H1 (cell line): ENCODE measurements around the gene NKD2. TPM values are rescaled to one million over a fixed set of nuclear protein-coding genes. Genes with fewer than 3 reads are reported as not detected.

Experiments
- CTCF ChIA-PET: fragments of 300-600 bp; sonication (Branson Sonifier 250); formaldehyde crosslinking; loops from one replicate; lab custom pipeline; 2021; ENCODE audit not compliant: partially characterized antibody; lab: Charles Lee
- POLR2A ChIA-PET: fragments of 300-600 bp; sonication (Branson Sonifier 250); formaldehyde crosslinking; loops from one replicate; lab custom pipeline; 2021; ENCODE audit warnings: inconsistent platforms; ENCODE audit not compliant: partially characterized antibody; lab: Charles Lee
- DNase-seq, 2 experiments: peaks; one replicate each; pipeline versions ENCODE4 v3.0.0 to v3.0.0-alpha.2; 2010 to 2022; ENCODE audit warnings: low spot score in 2 of 2, low read depth in 1 of 2, mixed read lengths in 1 of 2
- FAIRE-seq: peaks from 2 replicates; lab custom pipeline; 2011; peaks lifted over from hg19 to GRCh38; lab: Jason Lieb, UNC
- H2AFZ ChIP-seq: 2 replicates; pipeline ENCODE4 v1.8.1; 2012; ENCODE audit warnings: low read length, inconsistent platforms
- H2AK5ac ChIP-seq: 2 replicates; pipeline ENCODE4 v1.6.1; 2013; ENCODE audit warnings: low read depth, low read length
- H2BK120ac ChIP-seq: replicated peaks from 2 replicates; pipeline ENCODE3; 2013; ENCODE audit warnings: low read depth, low read length, inconsistent platforms
- H2BK12ac ChIP-seq: 2 replicates; pipeline ENCODE4 v1.6.1; 2013; ENCODE audit warnings: low read depth, low read length
- H2BK15ac ChIP-seq: 2 replicates; pipeline ENCODE4 v1.6.1; 2013; ENCODE audit warnings: low read length
- H2BK20ac ChIP-seq: 2 replicates; pipeline ENCODE4 v1.6.1; 2013; ENCODE audit warnings: low read length
- H2BK5ac ChIP-seq: 2 replicates; pipeline ENCODE4 v1.6.1; 2013; ENCODE audit warnings: low read depth, low read length
- H3K14ac ChIP-seq: 2 replicates; pipeline ENCODE4 v1.6.1; 2013; ENCODE audit warnings: inconsistent platforms; ENCODE audit not compliant: insufficient read length
- H3K18ac ChIP-seq: 2 replicates; pipeline ENCODE4 v1.6.1; 2013; ENCODE audit warnings: low read length; ENCODE audit errors: extremely low read depth
- H3K23ac ChIP-seq: 2 replicates; pipeline ENCODE4 v1.6.1; 2013; ENCODE audit warnings: inconsistent platforms; ENCODE audit not compliant: insufficient read length
- H3K23me2 ChIP-seq: 2 replicates; pipeline ENCODE4 v1.6.1; 2013; ENCODE audit warnings: low read depth, low read length
- H3K27ac ChIP-seq: 2 replicates; pipeline ENCODE4 v1.6.1; 2011; ENCODE audit warnings: low read depth, low read length, inconsistent platforms
- H3K27me3 ChIP-seq, 4 experiments: replicated peaks in 1 of 4; 1 replicate in 1 of 4; 2 replicates in 3 of 4; pipeline versions ENCODE4 v1.6.1 to v1.8.1; 2011 to 2013; ENCODE audit warnings: low read length in 3 of 4, mild to moderate bottlenecking in 3 of 4, inconsistent platforms in 2 of 4, mixed read lengths in 2 of 4, moderate library complexity in 1 of 4; ENCODE audit not compliant: control insufficient read depth in 3 of 4, insufficient read depth in 3 of 4; ENCODE audit errors: extremely low read depth in 1 of 4
- H3K36me3 ChIP-seq, 4 experiments: 2 replicates each; pipeline versions ENCODE4 v1.6.1 to v1.8.1; 2011 to 2013; ENCODE audit warnings: mild to moderate bottlenecking in 4 of 4, low read length in 3 of 4, moderate library complexity in 2 of 4, control low read depth in 1 of 4, inconsistent platforms in 1 of 4; ENCODE audit not compliant: insufficient read depth in 4 of 4, control insufficient read depth in 2 of 4
- H3K4ac ChIP-seq: replicated peaks from 2 replicates; pipeline ENCODE3; 2013; ENCODE audit warnings: low read length, low read depth, mixed read lengths, inconsistent platforms; ENCODE audit not compliant: insufficient read length
- H3K4me1 ChIP-seq, 4 experiments: replicated peaks in 1 of 4; 1 replicate in 1 of 4; 2 replicates in 3 of 4; pipeline versions ENCODE4 v1.6.1 to v1.8.1; 2011 to 2013; ENCODE audit warnings: low read length in 3 of 4, inconsistent platforms in 2 of 4, mixed read lengths in 1 of 4; ENCODE audit not compliant: insufficient read depth in 4 of 4, control insufficient read depth in 3 of 4
- H3K4me2 ChIP-seq, 2 experiments: 2 replicates each; pipeline versions ENCODE4 v1.6.1 to v1.8.1; 2011 to 2013; ENCODE audit warnings: low read depth in 2 of 2, low read length in 2 of 2, control low read depth in 1 of 2, inconsistent platforms in 1 of 2, mild to moderate bottlenecking in 1 of 2; ENCODE audit not compliant: insufficient read depth in 1 of 2
- H3K4me3 ChIP-seq, 4 experiments: fragments of 200-600, 300-600 bp in 1 of 4; sonication (generic), shearing (Covaris generic), sonication (Bioruptor Twin) in 1 of 4; 2 replicates each; pipeline versions ENCODE4 v1.5.1 to v1.8.1; 2011 to 2016; ENCODE audit warnings: low read length in 4 of 4, low read depth in 3 of 4, control low read depth in 2 of 4, inconsistent platforms in 2 of 4, mild to moderate bottlenecking in 2 of 4, mixed read lengths in 1 of 4, moderate library complexity in 1 of 4; ENCODE audit not compliant: insufficient read depth in 2 of 4; ENCODE audit errors: extremely low read depth in 1 of 4
- H3K56ac ChIP-seq: replicated peaks from 2 replicates; pipeline ENCODE3; 2013; ENCODE audit warnings: low read depth, mild to moderate bottlenecking, mixed read lengths, low read length, inconsistent platforms; ENCODE audit not compliant: insufficient read length
- H3K79me1 ChIP-seq: 2 replicates; pipeline ENCODE4 v1.6.1; 2013; ENCODE audit warnings: low read depth, low read length, control low read depth
- H3K79me2 ChIP-seq, 2 experiments: 2 replicates each; pipeline versions ENCODE4 v1.6.1 to v1.8.1; 2012 to 2013; ENCODE audit warnings: low read length in 2 of 2, mild to moderate bottlenecking in 2 of 2, inconsistent platforms in 1 of 2; ENCODE audit not compliant: insufficient read depth in 2 of 2, control insufficient read depth in 1 of 2
- H3K9ac ChIP-seq, 4 experiments: replicated peaks in 1 of 4; 1 replicate in 1 of 4; 2 replicates in 3 of 4; pipeline versions ENCODE4 v1.6.1 to v1.8.1; 2011 to 2013; ENCODE audit warnings: low read depth in 3 of 4, low read length in 3 of 4, control low read depth in 2 of 4, mild to moderate bottlenecking in 2 of 4, moderate library complexity in 2 of 4, inconsistent platforms in 1 of 4; ENCODE audit errors: extremely low read depth in 1 of 4
- H3K9me3 ChIP-seq, 2 experiments: 2 replicates each; pipeline versions ENCODE4 v1.6.1 to v1.8.1; 2012 to 2013; ENCODE audit warnings: mild to moderate bottlenecking in 2 of 2, moderate library complexity in 2 of 2, control low read depth in 1 of 2, inconsistent platforms in 1 of 2, low read depth in 1 of 2, low read length in 1 of 2, mixed read lengths in 1 of 2; ENCODE audit not compliant: insufficient read depth in 2 of 2
- H4K20me1 ChIP-seq, 2 experiments: replicated peaks in 1 of 2; 2 replicates each; pipeline versions ENCODE3 to v1.8.1; 2011 to 2013; ENCODE audit warnings: inconsistent platforms in 2 of 2, low read length in 2 of 2, mild to moderate bottlenecking in 1 of 2; ENCODE audit not compliant: insufficient read depth in 2 of 2, control insufficient read depth in 1 of 2
- H4K5ac ChIP-seq: 2 replicates; pipeline ENCODE4 v1.6.1; 2013; ENCODE audit warnings: low read length, low read depth, mixed read lengths, inconsistent platforms; ENCODE audit not compliant: insufficient read length
- H4K8ac ChIP-seq: 2 replicates; pipeline ENCODE4 v1.8.0; 2013; ENCODE audit warnings: mild to moderate bottlenecking, moderate library complexity, low read length, inconsistent platforms; ENCODE audit not compliant: insufficient read depth; ENCODE audit errors: extremely low read depth
- H4K91ac ChIP-seq: replicated peaks from 2 replicates; pipeline ENCODE3; 2013; ENCODE audit warnings: low read length, mixed read lengths, inconsistent platforms; ENCODE audit not compliant: insufficient read length
- ASH2L ChIP-seq: fragments of 200-600, 300-600 bp; sonication (generic); IDR thresholded peaks from one replicate; pipeline ENCODE4 v1.7.1; 2017; ENCODE audit warnings: low read length
- BCL11A ChIP-seq, 2 experiments: IDR thresholded peaks; one replicate each; pipeline ENCODE4 v1.6.1; 2011; ENCODE audit warnings: low read depth in 2 of 2, low read length in 2 of 2, mild to moderate bottlenecking in 2 of 2
- BRCA1 ChIP-seq: IDR thresholded peaks from 2 replicates; pipeline ENCODE4 v1.6.1; 2012; ENCODE audit warnings: low read depth, low read length, improper control_type of control experiment
- CTCF ChIP-seq, 3 experiments: IDR thresholded peaks; 1 replicate in 2 of 3; 2 replicates in 1 of 3; pipeline versions ENCODE4 v1.5.1 to v1.6.1; 2011; ENCODE audit warnings: low read length in 3 of 3, mild to moderate bottlenecking in 3 of 3, inconsistent platforms in 2 of 3, low read depth in 1 of 3, moderate library complexity in 1 of 3; ENCODE audit not compliant: insufficient read depth in 1 of 3; ENCODE audit errors: control extremely low read depth in 1 of 3
- E2F6 ChIP-seq: IDR thresholded peaks from 2 replicates; pipeline ENCODE4 v1.6.1; 2012; ENCODE audit warnings: inconsistent platforms
- EGR1 ChIP-seq: IDR thresholded peaks from 2 replicates; pipeline ENCODE4 v1.6.1; 2011; ENCODE audit warnings: low read depth, low read length, borderline replicate concordance
- HDAC2 ChIP-seq, 2 experiments: fragments of 300-600 bp in 1 of 2; sonication (generic) in 1 of 2; IDR thresholded peaks; 2 replicates each; pipeline ENCODE4 v1.6.1; 2011 to 2012; ENCODE audit warnings: low read depth in 2 of 2, low read length in 2 of 2, mild to moderate bottlenecking in 2 of 2, moderate library complexity in 2 of 2, borderline replicate concordance in 1 of 2, inconsistent platforms in 1 of 2
- SIN3A ChIP-seq, 2 experiments: IDR thresholded peaks in 1 of 2; conservative IDR thresholded peaks in 1 of 2; 2 replicates each; pipeline ENCODE4 v1.6.1; 2011 to 2012; ENCODE audit warnings: low read length in 2 of 2, improper control_type of control experiment in 1 of 2, low read depth in 1 of 2, mild to moderate bottlenecking in 1 of 2
- SIRT6 ChIP-seq: IDR thresholded peaks from one replicate; pipeline ENCODE4 v1.7.1; 2012; ENCODE audit warnings: low read length, inconsistent platforms
- WGBS, 2 experiments: shearing (Covaris generic) in 1 of 2; methylation state at CpG; one replicate each; pipeline versions ENCODE4 v1.1.6 to v1.1.7; 2013 to 2015; ENCODE audit warnings: low lambda C conversion rate in 2 of 2, mixed read lengths in 2 of 2, inconsistent platforms in 1 of 2, low coverage in 1 of 2, missing lambda C conversion rate in 1 of 2; ENCODE audit not compliant: insufficient replicate concordance in 2 of 2, insufficient coverage in 1 of 2, insufficient read length in 1 of 2; ENCODE audit errors: extremely low coverage in 1 of 2, missing lambda C conversion rate in 1 of 2; 5-methylcytosine and 5-hydroxymethylcytosine counted together
- polyA plus RNA-seq, 7 experiments: library from polyadenylated mRNA; depleted of rRNA in 3 of 7; stranded (reverse) in 5 of 7; unstranded in 2 of 7; fragments of >200 nt in 5 of 7; fragments of 200-250 nt in 2 of 7; gene quantifications; 1 replicate in 5 of 7; 2 replicates in 1 of 7; 4 replicates in 1 of 7; pipeline versions ENCODE4 v1.2.1 to v1.2.3, GENCODE V29; 2011 to 2013; ENCODE audit warnings: missing spikeins in 2 of 7, mixed read lengths in 2 of 7
- total RNA-seq: library from RNA; stranded (reverse); fragmentation: NEBNext Ultra II Directional; extraction: Animal tissue kit (Norgen Biotek cat#: 25700); gene quantifications from 2 replicates; pipeline ENCODE4 v1.2.1, GENCODE V29; 2021
- TF ChIP-seq, protein P1 (sequence below): IDR thresholded peaks from 2 replicates; pipeline ENCODE4 v1.6.1; 2012; ENCODE audit warnings: inconsistent platforms

Gene NKD2
- total and polyA plus RNA-seq, 2 of the 8 experiments (the other 6 are each of a cell fraction or from before 2014, with no cell fraction given): 5.5 to 7.9 TPM

GRCh38 chr5:1018596-1018995 lies 10.0 kb downstream of the NKD2 start:
- Histone ChIP-seq H3K4me3 (no peak overlapping the region), H3K14ac (no peak overlapping the region), H3K4ac (no peak overlapping the region), H4K20me1 (peaks cover 0 to 5% of the 10 kb centered on the region in 2 experiments), H2BK20ac (no peak overlapping the region), H4K5ac (no peak overlapping the region), H2BK15ac (no peak overlapping the region), H4K91ac (peak overlapping the region; percentile 40), H2BK5ac (no peak overlapping the region), H3K36me3 (no peaks in the 10 kb centered on the region), H3K9me3 (no peaks in the 10 kb centered on the region), H3K4me1 (peaks cover 0 to 12% (median 5%) of the 10 kb centered on the region in 4 experiments; a peak in 4 of 7 replicates), H2BK12ac (no peak overlapping the region), H3K9ac (no peak overlapping the region), H3K27me3 (no peaks in the 10 kb centered on the region), H3K18ac (no peak overlapping the region), H3K23me2 (no peaks in the 10 kb centered on the region), H3K79me1 (no peaks in the 10 kb centered on the region), H2AFZ (no peak overlapping the region), H3K23ac (no peak overlapping the region), H3K79me2 (no peaks in the 10 kb centered on the region), H4K8ac (no peak overlapping the region), H3K27ac (no peak overlapping the region), H3K56ac (no peak overlapping the region), H2AK5ac (no peak overlapping the region), H3K4me2 (no peak overlapping the region), H2BK120ac (no peak overlapping the region)
- FAIRE-seq (no peak), DNase-seq (no peak)
- 84% methylated on average over 9 of the region's 9 CpGs; no CpG with 5 or more reads in 1 of the 2 experiments for WGBS, 2 experiments
- POLR2A ChIA-PET: interaction anchor here (0.8 kb wide), 1 partner anchor 9 kb away, joined by 3 read pairs; no protein-coding TSS in a partner anchor
- CTCF ChIA-PET: interaction anchor here (1.1 to 3.6 kb wide), 6 partner anchors 9 to 149 kb away, joined by 3 to 38 read pairs (median 12); partner anchors contain the start of gene NKD2
- no peak for TF ChIP-seq ASH2L
- no peak for TF ChIP-seq CTCF (IDR thresholded peaks at IDR 0.05; ENCODE audit: control extremely low read depth in 1 of 3, insufficient read depth in 1 of 3, low read depth in 1 of 3, low read length in 3 of 3)
- TF ChIP-seq BCL11A (IDR thresholded peaks at IDR 0.05; ENCODE audit: low read depth in 2 of 2, low read length in 2 of 2): no peak
- TF ChIP-seq EGR1: no peak
- no peak for TF ChIP-seq HDAC2 (IDR thresholded peaks at IDR 0.05; ENCODE audit: borderline replicate concordance in 1 of 2, low read depth in 2 of 2, low read length in 2 of 2)
- no peak for TF ChIP-seq E2F6
- no peak for TF ChIP-seq BRCA1
- TF ChIP-seq SIRT6: no peak
- TF ChIP-seq, protein P1, sequence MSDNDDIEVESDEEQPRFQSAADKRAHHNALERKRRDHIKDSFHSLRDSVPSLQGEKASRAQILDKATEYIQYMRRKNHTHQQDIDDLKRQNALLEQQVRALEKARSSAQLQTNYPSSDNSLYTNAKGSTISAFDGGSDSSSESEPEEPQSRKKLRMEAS: no peak
- no peak for TF ChIP-seq SIN3A (conservative IDR thresholded peaks at IDR 0.05 in 1 of 2, IDR thresholded peaks at IDR 0.05 in 1 of 2; ENCODE audit: low read depth in 1 of 2, low read length in 2 of 2)
